Right atrium auricular region (tissue), 2 donors: ENCODE results near the gene LGR6. TPM values are rescaled to one million over a fixed set of nuclear protein-coding genes. Genes with fewer than 3 reads are reported as not detected.
"Not testable (repeated sequence)": the region's sequence is repeated elsewhere in the genome, so short reads cannot be mapped to it uniquely, and the experiment has no call there.

Experiments used
- DNase-seq: peaks from one replicate; pipeline ENCODE4 v3.0.0-alpha.2; 2019; ENCODE audit warnings: low spot score
- H3K27ac ChIP-seq, 2 donors: fragments of 200-600 bp; sonication (generic); 1 replicate in 1 of 2; 2 replicates in 1 of 2; pipeline ENCODE4 v1.5.1; 2016 to 2019
- H3K27me3 ChIP-seq, 2 donors: fragments of 200-600 bp; sonication (generic); one replicate each; pipeline versions ENCODE4 v1.5.1 to v1.6.0; 2017 to 2019
- H3K36me3 ChIP-seq: fragments of 200-600 bp; sonication (generic); one replicate; pipeline ENCODE4 v1.5.1; 2016
- H3K4me1 ChIP-seq, 2 donors: fragments of 200-600 bp; sonication (generic); one replicate each; pipeline versions ENCODE4 v1.5.1 to v1.6.0; 2017 to 2019
- H3K4me3 ChIP-seq, 2 donors: fragments of 200-600 bp; sonication (generic); 1 replicate in 1 of 2; 2 replicates in 1 of 2; pipeline ENCODE4 v1.5.1; 2017 to 2019; ENCODE audit warnings: mild to moderate bottlenecking in 1 of 2, moderate library complexity in 1 of 2
- H3K9me3 ChIP-seq, 2 donors: fragments of 200-600 bp; sonication (generic); one replicate each; pipeline ENCODE4 v1.5.1; 2019
- total RNA-seq, 2 donors: library from RNA; depleted of rRNA; stranded (reverse); fragments of >200 nt; gene quantifications; one replicate each; pipeline ENCODE4 v1.1.0, GENCODE V29; 2016
- TF ChIP-seq, protein P1 (sequence below), 2 donors: fragments of 200-600 bp; sonication (generic); IDR thresholded peaks; one replicate each; pipeline ENCODE4 v1.5.1; 2019; ENCODE audit warnings: antibody characterized with exemption in 2 of 2

The LGR6 gene
- total RNA-seq, 2 donors from 2014 or later, result 5.5 to 17.0 TPM

DNA sequence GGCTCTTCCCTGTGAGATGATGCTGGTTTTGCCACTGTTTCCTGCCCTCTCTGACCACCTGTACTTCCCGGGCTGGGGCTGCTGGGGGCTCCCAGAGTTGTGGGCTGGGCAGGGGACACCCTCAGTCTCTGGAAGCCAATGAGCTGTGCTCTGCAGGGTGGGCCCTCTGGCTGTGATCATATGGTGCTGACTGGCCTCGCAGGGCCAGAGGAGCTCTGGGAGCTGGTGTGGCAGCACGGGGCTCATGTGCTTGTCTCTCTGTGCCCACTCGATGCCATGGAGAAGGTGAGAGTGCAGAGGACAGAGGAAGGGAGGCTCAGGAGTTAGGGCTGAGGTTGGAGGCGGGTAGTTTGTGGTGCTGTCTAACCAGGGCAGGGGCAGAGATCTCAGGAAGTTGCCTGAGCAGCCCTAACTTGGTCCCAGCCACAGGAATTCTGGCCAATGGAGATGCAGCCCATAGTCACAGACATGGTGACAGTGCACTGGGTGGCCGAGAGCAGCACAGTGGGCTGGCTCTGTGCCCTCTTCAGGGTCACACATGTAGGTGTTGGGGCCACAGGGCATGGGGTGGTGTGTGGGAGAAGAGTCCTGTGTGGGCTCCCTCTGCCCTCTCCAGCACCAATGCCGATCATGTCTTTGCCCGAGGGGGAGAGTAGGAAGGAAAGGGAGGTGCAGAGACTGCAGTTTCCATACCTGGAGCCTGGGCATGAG, 5.7 kb upstream of the LGR6 start:
- Histone ChIP-seq H3K36me3 (no peaks in the 10 kb centered on the region), H3K4me3 (no peak overlapping the region), H3K9me3 (no peaks in the 10 kb centered on the region), H3K4me1 (peaks cover 0 to 7% of the 10 kb centered on the region in 2 donors), H3K27ac (no peak overlapping the region), H3K27me3 (no peaks in the 10 kb centered on the region)
- no peak for DNase-seq
- TF ChIP-seq, protein P1, sequence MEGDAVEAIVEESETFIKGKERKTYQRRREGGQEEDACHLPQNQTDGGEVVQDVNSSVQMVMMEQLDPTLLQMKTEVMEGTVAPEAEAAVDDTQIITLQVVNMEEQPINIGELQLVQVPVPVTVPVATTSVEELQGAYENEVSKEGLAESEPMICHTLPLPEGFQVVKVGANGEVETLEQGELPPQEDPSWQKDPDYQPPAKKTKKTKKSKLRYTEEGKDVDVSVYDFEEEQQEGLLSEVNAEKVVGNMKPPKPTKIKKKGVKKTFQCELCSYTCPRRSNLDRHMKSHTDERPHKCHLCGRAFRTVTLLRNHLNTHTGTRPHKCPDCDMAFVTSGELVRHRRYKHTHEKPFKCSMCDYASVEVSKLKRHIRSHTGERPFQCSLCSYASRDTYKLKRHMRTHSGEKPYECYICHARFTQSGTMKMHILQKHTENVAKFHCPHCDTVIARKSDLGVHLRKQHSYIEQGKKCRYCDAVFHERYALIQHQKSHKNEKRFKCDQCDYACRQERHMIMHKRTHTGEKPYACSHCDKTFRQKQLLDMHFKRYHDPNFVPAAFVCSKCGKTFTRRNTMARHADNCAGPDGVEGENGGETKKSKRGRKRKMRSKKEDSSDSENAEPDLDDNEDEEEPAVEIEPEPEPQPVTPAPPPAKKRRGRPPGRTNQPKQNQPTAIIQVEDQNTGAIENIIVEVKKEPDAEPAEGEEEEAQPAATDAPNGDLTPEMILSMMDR (IDR thresholded peaks at IDR 0.05), result no peak

- TF ChIP-seq, protein P1 (IDR thresholded peaks at IDR 0.05), result peak; percentile 92 to 94
- H3K4me3 ChIP-seq, result no peak overlapping the region
- H3K9me3 ChIP-seq, result no peaks in the 10 kb centered on the region
- H3K27ac ChIP-seq, result no peak overlapping the region
- no peaks in the 10 kb centered on the region for H3K27me3 ChIP-seq
- peaks cover 0 to 15% of the 10 kb centered on the region in 2 donors for H3K4me1 ChIP-seq
- no peaks in the 10 kb centered on the region for H3K36me3 ChIP-seq
- no peak for DNase-seq
These were observed 4.4 kb upstream of the LGR6 start for GRCh38 chr1:202189001-202189790.

DNA sequence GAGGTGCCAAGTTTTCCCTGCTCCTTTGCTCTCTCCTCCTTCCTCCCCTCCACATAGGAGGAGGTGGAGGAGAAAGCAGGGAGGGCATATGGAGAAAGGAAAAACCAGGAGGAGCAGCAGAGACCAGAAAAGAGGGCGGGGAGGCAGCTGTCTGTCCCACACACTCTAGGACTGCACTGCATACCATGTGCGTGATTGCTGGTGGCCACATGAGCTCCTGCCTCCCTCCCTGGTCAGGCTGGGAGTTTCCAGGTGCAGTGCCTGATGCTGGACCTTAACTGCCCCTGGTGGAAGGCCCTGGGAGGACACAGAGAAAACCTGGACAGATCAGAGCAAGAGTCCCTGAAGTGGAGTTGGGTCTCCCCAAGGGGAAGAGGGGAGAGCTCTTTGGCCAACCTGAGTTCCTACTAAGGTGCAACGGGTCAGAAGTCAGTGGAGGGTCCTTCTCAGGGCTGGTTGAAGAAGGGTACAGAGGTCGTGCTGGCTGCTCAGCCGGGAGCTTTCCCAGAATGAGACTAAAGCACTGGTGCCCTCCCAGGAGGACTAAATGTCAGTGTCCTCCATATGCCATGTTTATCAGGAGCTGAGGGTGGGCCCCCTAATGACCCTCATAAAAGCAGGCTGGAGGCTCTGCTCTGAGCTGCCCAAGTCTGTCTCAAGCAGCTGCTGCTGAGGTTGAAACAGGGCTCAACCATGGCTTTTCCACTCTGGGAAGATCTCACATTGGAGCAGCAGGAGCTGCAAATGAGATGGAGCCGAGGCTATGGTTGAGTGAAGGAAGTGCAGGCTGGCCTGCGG, 3.5 kb upstream of the LGR6 start:
- TF ChIP-seq, protein P1 (IDR thresholded peaks at IDR 0.05), result no peak
- no peak for DNase-seq
- Histone ChIP-seq H3K4me3 (no peak overlapping the region), H3K9me3 (no peaks in the 10 kb centered on the region), H3K4me1 (peaks cover 0 to 11% of the 10 kb centered on the region in 2 donors), H3K27ac (no peak overlapping the region), H3K36me3 (no peaks in the 10 kb centered on the region), H3K27me3 (no peaks in the 10 kb centered on the region)

DNA sequence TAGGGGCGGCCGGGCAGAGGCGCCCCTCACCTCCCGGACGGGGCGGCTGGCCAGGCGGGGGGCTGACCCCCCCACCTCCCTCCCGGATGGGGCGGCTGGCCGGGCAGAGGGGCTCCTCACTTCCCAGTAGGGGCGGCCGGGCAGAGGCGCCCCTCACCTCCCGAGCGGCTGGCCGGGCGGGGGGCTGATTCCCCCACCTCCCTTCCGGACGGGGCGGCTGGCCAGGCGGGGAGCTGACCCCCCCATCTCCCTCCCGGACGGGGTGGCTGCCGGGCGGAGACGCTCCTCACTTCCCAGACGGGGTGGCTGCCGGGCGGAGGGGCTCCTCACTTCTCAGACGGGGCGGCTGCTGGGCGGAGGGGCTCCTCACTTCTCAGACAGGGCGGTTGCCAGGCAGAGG, 2.2 kb upstream of the LGR6 start:
- not testable (repeated sequence) for H3K36me3 ChIP-seq, H3K27ac ChIP-seq, H3K27me3 ChIP-seq, H3K9me3 ChIP-seq, DNase-seq, H3K4me3 ChIP-seq
- H3K4me1 ChIP-seq, result peaks cover 0 to 10% of the 10 kb centered on the region in 2 donors

GRCh38 chr1:202192770-202193613, 607 bp upstream of the LGR6 start:
- H3K27me3 ChIP-seq, result no peaks in the 10 kb centered on the region

More at GRCh38 chr1:202192770-202193613, 607 bp upstream of the LGR6 start:
- Histone ChIP-seq H3K27ac (peak overlapping the region in 1 of 2 donors; percentile 35), H3K4me1 (peaks cover 0 to 10% of the 10 kb centered on the region in 2 donors), H3K36me3 (no peaks in the 10 kb centered on the region), H3K9me3 (no peaks in the 10 kb centered on the region), H3K4me3 (peak overlapping the region; percentile 42 to 45)
- TF ChIP-seq, protein P1 (IDR thresholded peaks at IDR 0.05), result peak; percentile 74 to 92
- no peak for DNase-seq
